PC-9 (cell line): Measurements from ENCODE around the gene COL15A1. TPM values are rescaled to one million over a fixed set of nuclear protein-coding genes. Genes with fewer than 3 reads are reported as not detected.
"Not testable (repeated sequence)": the region's sequence is repeated elsewhere in the genome, so short reads cannot be mapped to it uniquely, and the experiment has no call there.

ENCODE experiments used
- BruUV-seq: library from RNA; stranded (reverse); fragments of 400-500 nt; replicated peaks from 2 replicates; lab custom pipeline; 2021; lab: Mats Ljungman, UMichigan
- CTCF ChIA-PET: fragments of 300-600 bp; sonication (Branson Sonifier 250); formaldehyde crosslinking; loops from one replicate; lab custom pipeline; 2022; ENCODE audit warnings: antibody characterized with exemption; lab: Charles Lee
- POLR2A ChIA-PET: fragments of 300-600 bp; sonication (Branson Sonifier 250); formaldehyde crosslinking; loops from one replicate; lab custom pipeline; 2022; ENCODE audit warnings: antibody characterized with exemption; ENCODE audit not compliant: unreplicated experiment; lab: Charles Lee
- DNase-seq, 2 experiments: peaks; one replicate each; pipeline versions ENCODE4 v3.0.0 to v3.0.0-alpha.2; 2015 to 2022; ENCODE audit warnings: mixed read lengths in 1 of 2
- H2AFZ ChIP-seq: fragments of 200-600 bp; sonication (generic); 2 replicates; pipeline ENCODE4 v1.8.1; 2017; ENCODE audit warnings: antibody characterized with exemption
- H3F3A ChIP-seq: fragments of 200-600 bp; sonication (generic); 2 replicates; pipeline ENCODE4 v1.8.1; 2017; ENCODE audit warnings: antibody characterized with exemption, mild to moderate bottlenecking, low read depth; ENCODE audit not compliant: insufficient read depth
- H3K27ac ChIP-seq: fragments of 200-600 bp; sonication (generic); 2 replicates; pipeline ENCODE4 v1.6.1; 2016; ENCODE audit warnings: mixed run types
- H3K27me3 ChIP-seq: fragments of 200-600 bp; sonication (generic); 2 replicates; pipeline ENCODE4 v1.6.1; 2016; ENCODE audit warnings: low read depth, mixed run types; ENCODE audit not compliant: insufficient read depth
- H3K36me3 ChIP-seq: fragments of 200-600 bp; sonication (generic); 2 replicates; pipeline ENCODE4 v1.6.1; 2016; ENCODE audit warnings: low read depth, mixed run types
- H3K4me1 ChIP-seq: fragments of 200-600 bp; sonication (generic); replicated peaks from 2 replicates; pipeline ENCODE4 v1.6.1; 2016; ENCODE audit warnings: mixed run types; ENCODE audit not compliant: insufficient read depth
- H3K4me2 ChIP-seq: fragments of 200-600 bp; sonication (generic); 2 replicates; pipeline ENCODE4 v1.6.1; 2017; ENCODE audit warnings: mixed run types
- H3K4me3 ChIP-seq: fragments of 200-600 bp; sonication (generic); 2 replicates; pipeline ENCODE4 v1.6.1; 2016; ENCODE audit warnings: mixed run types
- H3K79me2 ChIP-seq: fragments of 200-600 bp; sonication (generic); 2 replicates; pipeline ENCODE4 v1.6.1; 2017; ENCODE audit warnings: low read depth, mixed run types
- H3K9me2 ChIP-seq: fragments of 200-600 bp; sonication (generic); 2 replicates; pipeline ENCODE4 v1.8.1; 2017; ENCODE audit warnings: mild to moderate bottlenecking; ENCODE audit not compliant: insufficient read depth
- H3K9me3 ChIP-seq: fragments of 200-600 bp; sonication (generic); 2 replicates; pipeline ENCODE4 v1.8.1; 2016; ENCODE audit warnings: low read depth; ENCODE audit not compliant: insufficient read depth
- H4K20me1 ChIP-seq: fragments of 200-600 bp; sonication (generic); 2 replicates; pipeline ENCODE4 v1.8.1; 2017; ENCODE audit not compliant: insufficient read depth
- CTCF ChIP-seq: fragments of 200-600 bp; sonication (generic); conservative IDR thresholded peaks from 2 replicates; pipeline ENCODE4 v1.6.1; 2017; ENCODE audit warnings: mixed run types, antibody characterized with exemption, mild to moderate bottlenecking, moderate library complexity
- EZH2 ChIP-seq: fragments of 200-600 bp; sonication (generic); IDR thresholded peaks from 2 replicates; pipeline ENCODE4 v1.8.0; 2017; ENCODE audit warnings: antibody characterized with exemption, low read depth
- intact Hi-C: fragments of 100-400 bp; cut with micrococcal nuclease; formaldehyde crosslinking; loops from one replicate; pipeline ENCODE4 v1.10.0; 2022; ENCODE audit not compliant: unreplicated experiment
- total RNA-seq: library from RNA; stranded (reverse); gene quantifications from 2 replicates; pipeline ENCODE4 v1.2.3, GENCODE V29; 2021

COL15A1 gene
- total RNA-seq, 1 experiment from 2014 or later = not detected

GRCh38 chr9:98909935-98910334 is 33.8 kb upstream of the COL15A1 start:
- BruUV-seq = no TSS peak
- Histone ChIP-seq H3K9me3 (no peaks in the 10 kb centered on the region), H3K9me2 (no peaks in the 10 kb centered on the region), H3K4me3 (no peak overlapping the region), H3F3A (no peaks in the 10 kb centered on the region), H2AFZ (no peak overlapping the region), H3K36me3 (no peaks in the 10 kb centered on the region), H3K4me2 (no peak overlapping the region), H3K4me1 (no peaks in the 10 kb centered on the region), H4K20me1 (no peaks in the 10 kb centered on the region), H3K79me2 (no peaks in the 10 kb centered on the region), H3K27ac (no peak overlapping the region), H3K27me3 (0 out of 2 replicates have a peak, but pooled peaks cover 3% of the 10 kb centered on the region)
- CTCF ChIA-PET = no interaction called here
- DNase-seq = no peak
- TF ChIP-seq CTCF (no peak), EZH2 (no peak)
- intact Hi-C loops = no loop called here
- POLR2A ChIA-PET = no interaction called here

- no peak overlapping the region for H2AFZ ChIP-seq
- H3K4me2 ChIP-seq = no peak overlapping the region
- no peaks in the 10 kb centered on the region for H3F3A ChIP-seq
- no peaks in the 10 kb centered on the region for H3K9me2 ChIP-seq
- H3K79me2 ChIP-seq = no peaks in the 10 kb centered on the region
- no peaks in the 10 kb centered on the region for H4K20me1 ChIP-seq
- 0 out of 2 replicates have a peak, but pooled peaks cover 3% of the 10 kb centered on the region for H3K27me3 ChIP-seq
- BruUV-seq = no TSS peak
- no peaks in the 10 kb centered on the region for H3K36me3 ChIP-seq
- POLR2A ChIA-PET = no interaction called here
- no peak overlapping the region for H3K27ac ChIP-seq
- H3K4me1 ChIP-seq = no peaks in the 10 kb centered on the region
- intact Hi-C loops = no loop called here
- no peaks in the 10 kb centered on the region for H3K9me3 ChIP-seq
- CTCF ChIA-PET = no interaction called here
- no peak for DNase-seq
- TF ChIP-seq EZH2 (no peak), CTCF (no peak)
- H3K4me3 ChIP-seq = no peak overlapping the region
Measured at GRCh38 chr9:98911042-98911441, 32.7 kb upstream of the COL15A1 start.

- CTCF ChIA-PET, BruUV-seq, H3K4me3 ChIP-seq: not testable (repeated sequence)
Measured at GRCh38 chr9:98911738-98912137, 32.0 kb upstream of the COL15A1 start.

GRCh38 chr9:98912450-98912849 is 31.3 kb upstream of the COL15A1 start:
- Histone ChIP-seq H3K79me2 (no peaks in the 10 kb centered on the region), H4K20me1 (no peaks in the 10 kb centered on the region), H3K27ac (no peak overlapping the region), H3K4me3 (no peak overlapping the region), H3K9me3 (no peaks in the 10 kb centered on the region), H3K27me3 (0 out of 2 replicates have a peak, but pooled peaks cover 3% of the 10 kb centered on the region), H2AFZ (no peak overlapping the region), H3K36me3 (no peaks in the 10 kb centered on the region), H3F3A (no peaks in the 10 kb centered on the region), H3K9me2 (no peaks in the 10 kb centered on the region), H3K4me1 (no peaks in the 10 kb centered on the region), H3K4me2 (no peak overlapping the region)
- ChIA-PET POLR2A (interaction anchor here (0.7 kb wide), 1 partner anchor 211 kb away, joined by 5 read pairs; no protein-coding TSS in a partner anchor), CTCF (no interaction called here)
- no TSS peak for BruUV-seq
- intact Hi-C loops = no loop called here
- TF ChIP-seq EZH2 (no peak), CTCF (no peak)
- no peak for DNase-seq

More at GRCh38 chr9:98911738-98912137, 32.0 kb upstream of the COL15A1 start:
- intact Hi-C loops, H4K20me1 ChIP-seq, H3K9me3 ChIP-seq, H3F3A ChIP-seq, DNase-seq, H3K9me2 ChIP-seq, H3K36me3 ChIP-seq, H3K4me1 ChIP-seq, H3K4me2 ChIP-seq, H3K79me2 ChIP-seq, H3K27me3 ChIP-seq, H2AFZ ChIP-seq, POLR2A ChIA-PET, H3K27ac ChIP-seq: not testable (repeated sequence)
